NCI-H2081 treated with DMSO at 0.1 percent for 48 hours (cell line): ENCODE measurements around the gene FBXO2.

ENCODE experiments used
- DNase-seq: peaks from one replicate; lab custom pipeline; 2025; lab: John Stamatoyannopoulos, UW

FBXO2 gene

GRCh38 chr1:11682287-11682771 lies 28.1 kb upstream of the FBXO2 start:
- DNase-seq = no peak

DNA sequence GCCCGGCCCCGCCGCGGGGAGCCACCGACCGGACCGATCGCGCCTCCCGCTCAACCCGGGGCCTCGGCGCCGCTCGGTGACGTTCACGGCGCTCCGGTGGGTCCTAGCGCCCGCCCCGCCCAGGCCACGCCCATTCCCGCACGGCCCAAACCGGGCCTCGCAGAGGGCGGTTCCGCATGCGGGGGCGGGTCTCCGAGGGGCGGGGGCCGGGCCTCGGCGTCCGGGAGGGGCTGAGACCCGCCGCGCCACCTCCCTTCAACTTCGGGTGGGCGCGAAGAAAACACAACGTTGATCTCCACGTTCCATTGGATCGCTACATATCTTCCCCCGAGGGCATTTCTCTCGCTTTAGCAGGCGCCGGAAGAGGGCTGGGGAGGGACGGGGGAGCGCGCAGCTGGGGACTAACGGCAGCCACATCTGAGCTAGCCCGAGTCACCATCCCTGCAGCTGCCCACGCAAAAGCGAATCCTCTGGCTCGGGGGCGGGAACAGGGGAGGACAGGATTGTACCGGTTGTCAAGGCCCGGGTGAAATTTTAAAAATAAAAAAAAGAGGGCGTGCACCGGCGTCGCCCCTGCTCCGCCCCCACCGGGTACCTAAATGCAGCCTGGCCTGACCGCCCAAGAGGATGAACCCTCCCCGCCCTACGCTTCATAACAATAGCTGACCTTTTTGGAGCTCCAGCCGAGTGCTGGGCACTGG lies 27.0 kb upstream of the FBXO2 start, which contains the start of gene MAD2L2:
Gene MAD2L2 (minus strand): TSS at position 78 of the 701 bp plus-strand sequence. CDS start 547 bp downstream, outside the sequence.
- DNase-seq = peak; percentile 69

GRCh38 chr1:11680270-11681070 lies 26.2 kb upstream of the FBXO2 start:
- DNase-seq = no peak

DNA sequence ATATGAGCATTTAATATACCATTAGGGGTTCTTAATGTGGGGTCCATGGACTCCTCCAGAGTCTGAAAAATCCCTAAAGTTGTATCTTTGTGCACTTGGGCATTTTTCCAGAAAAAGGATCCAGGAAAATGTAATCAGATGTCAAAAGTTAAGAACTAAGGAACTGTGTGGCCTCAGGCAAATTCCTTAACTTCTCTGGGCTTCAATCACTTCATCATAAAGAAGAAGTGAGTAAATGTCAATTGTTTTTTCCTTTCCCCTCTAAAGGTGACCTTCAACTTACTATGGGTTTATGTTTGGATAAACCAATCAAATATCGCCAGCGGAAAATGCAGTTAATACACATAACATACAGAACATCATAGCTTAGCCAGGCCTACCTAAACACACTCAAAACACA lies 24.2 kb upstream of the FBXO2 start:
- no peak for DNase-seq

DNA sequence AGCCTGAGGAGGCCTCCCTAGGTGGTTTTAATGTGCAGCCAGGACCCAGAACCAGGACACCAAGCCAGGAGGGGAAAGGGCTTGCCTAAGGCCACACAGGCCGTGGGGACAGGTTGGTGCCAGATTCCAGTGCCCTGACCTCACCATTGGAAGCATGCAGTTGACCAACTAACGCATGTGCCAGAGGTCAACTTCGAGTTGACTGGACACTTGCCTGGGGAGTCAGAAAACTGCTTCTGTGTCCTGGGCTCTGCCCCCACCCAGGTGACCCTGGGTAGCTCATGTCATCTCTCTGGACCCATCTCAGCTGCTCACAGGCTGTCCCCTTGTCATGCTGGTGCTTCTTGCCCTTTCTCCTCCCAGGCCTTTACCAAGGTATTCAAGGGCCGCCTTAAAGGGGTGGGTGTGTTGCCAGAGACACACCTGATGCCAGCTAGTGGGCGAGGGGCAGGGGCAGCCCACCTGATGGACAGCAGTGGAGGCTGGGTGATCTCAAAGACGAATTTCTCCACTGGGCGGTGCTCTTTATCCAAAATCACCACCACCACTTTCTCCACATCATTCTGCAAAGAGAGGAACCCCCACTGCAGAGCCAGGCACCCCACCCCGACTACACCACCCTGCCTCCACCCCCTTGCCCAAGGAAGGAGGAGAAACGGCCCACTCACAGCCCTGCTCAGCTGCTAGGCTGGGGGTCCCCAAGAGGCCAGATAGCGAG lies 22.3 kb upstream of the FBXO2 start:
- DNase-seq = no peak

GRCh38 chr1:11675325-11675724 lies 21.1 kb upstream of the FBXO2 start:
- DNase-seq = no peak

DNA sequence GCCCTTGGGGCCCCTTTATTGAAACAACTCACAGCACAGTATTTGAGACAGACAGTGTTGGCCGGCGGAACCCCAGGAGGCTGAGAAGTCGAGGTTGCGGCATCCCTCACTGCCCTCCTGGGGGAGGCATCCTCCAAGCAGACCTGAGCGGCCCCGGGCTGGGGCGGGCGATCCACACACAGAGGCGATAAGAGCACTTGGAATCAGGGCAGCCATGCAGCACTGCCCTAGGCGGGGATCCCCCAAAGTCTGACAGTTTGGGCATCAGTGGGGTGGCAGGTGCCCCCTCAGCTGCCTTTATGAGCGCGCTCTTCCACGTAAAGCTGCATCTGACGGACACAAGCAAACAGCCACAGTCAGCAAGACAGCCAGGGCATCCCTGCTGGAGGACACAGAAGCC lies 20.3 kb upstream of the FBXO2 start:
- no peak for DNase-seq

DNA sequence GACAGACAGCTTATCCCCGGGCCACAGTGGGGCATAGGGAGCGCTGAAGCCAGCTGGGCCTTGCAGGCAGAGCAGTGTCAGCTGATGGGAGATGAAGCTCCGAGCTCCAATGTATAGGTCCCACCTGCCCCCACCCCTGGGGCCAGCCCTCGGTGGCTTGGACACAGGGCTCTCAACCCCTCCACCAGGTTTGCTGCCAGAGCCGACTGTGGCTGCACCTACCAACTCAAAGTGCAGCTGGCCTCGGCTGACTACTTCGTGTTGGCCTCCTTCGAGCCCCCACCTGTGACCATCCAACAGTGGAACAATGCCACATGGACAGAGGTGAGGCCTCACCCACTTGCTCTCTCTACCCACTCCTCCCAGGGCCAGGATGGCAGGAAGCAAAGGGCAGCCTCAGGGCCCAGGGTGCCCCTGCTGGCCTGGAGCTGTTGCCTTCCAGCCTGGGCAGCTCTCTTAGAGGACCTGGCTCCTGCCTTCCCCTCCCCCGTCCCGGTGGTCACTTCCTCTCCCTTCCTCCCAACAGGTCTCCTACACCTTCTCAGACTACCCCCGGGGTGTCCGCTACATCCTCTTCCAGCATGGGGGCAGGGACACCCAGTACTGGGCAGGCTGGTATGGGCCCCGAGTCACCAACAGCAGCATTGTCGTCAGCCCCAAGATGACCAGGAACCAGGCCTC lies 19.0 kb upstream of the FBXO2 start:
- DNase-seq = no peak

- no peak for DNase-seq
Measured at GRCh38 chr1:11671544-11672286, 17.5 kb upstream of the FBXO2 start.

DNA sequence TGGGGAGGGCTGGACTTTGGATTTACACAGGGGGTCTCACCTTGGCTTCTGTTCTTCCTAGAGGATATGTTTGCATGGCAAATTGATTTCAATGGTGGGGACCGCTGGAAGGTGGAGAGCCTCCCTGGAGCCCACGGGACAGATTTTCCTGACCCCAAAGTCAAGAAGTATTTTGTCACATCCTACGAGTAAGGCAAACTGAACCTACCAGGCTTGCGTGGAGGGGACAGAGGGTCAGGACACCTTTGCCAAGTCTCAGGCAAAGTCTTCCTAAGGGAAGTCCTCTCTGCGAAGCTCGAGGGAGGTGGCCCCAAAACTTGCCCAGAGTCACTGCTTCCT lies 16.9 kb upstream of the FBXO2 start:
- DNase-seq = no peak

DNA sequence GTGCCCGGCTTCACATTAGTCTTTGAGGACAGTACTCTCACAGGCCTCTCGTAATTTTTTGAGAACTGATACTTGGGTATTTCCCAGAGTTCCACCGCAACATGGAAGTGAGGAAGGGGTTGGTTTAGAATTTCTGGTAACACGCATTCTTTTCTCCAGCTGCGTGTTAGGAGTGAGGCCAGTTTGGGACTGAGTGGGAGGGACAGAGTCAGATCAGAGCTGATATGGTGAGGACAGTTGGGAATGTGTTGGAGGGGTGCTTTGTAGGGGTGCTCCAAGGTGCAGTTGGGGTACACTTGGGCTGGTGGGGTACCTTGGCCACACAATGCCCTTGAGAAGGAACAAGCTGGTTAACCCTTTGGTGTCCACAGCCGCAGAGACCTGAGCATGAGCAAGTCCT lies 16.5 kb upstream of the FBXO2 start:
- no peak for DNase-seq

GRCh38 chr1:11668516-11668915 lies 14.3 kb upstream of the FBXO2 start:
- no peak for DNase-seq

DNA sequence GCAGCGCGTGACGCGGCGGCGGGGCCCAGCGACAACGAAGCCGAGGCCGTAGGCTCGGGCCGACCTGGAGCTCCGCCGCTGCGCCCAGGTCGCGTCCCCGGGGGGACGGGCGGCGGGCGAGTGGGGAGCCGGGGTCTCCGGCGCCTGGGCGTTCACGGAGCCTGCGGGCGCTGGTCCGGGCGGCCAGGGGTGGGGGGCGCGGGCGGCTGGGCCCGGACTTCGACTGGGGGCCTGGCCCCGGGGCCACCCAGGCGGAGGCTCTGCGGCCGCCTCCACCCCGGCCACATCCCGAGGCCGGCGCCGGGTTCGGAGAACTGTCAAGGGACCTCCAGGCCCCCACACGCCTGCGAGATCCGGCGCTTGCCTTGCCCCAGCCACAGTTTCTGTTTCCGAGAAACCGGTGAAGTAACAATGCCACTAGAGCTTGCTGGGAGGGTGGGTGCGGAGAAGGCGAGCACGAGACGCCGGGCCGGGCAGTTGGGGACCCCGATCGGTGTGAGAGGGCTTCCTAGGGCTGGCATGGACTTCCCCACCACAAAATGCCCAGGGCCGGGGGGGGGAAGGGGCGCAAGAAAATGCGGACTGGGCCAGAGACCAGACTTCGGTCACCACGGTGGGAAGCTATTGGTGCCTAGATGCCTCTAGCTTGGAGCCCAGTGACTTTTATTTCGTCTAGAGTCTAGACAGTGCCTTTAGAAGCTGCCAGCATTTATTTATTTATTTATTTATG lies 10.3 kb upstream of the FBXO2 start:
- DNase-seq = no peak

DNA sequence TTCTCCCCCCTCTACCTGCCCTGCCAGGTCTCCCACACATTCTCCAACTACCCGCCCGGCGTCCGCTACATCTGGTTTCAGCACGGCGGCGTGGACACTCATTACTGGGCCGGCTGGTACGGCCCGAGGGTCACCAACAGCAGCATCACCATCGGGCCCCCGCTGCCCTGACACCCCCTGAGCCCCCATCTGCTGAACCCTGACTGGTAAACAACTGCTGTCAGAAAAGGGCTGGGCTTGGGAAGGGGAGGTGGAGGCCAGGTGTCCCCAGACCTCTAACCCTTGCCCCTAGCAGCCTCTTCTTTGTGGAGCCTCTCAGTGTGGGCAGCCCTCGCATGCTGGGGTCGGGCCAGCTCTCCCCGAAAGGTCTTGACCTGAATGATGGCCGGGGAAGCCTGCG lies 6.9 kb upstream of the FBXO2 start:
- DNase-seq = no peak

- DNase-seq = no peak
Measured at GRCh38 chr1:11659748-11660147, 5.5 kb upstream of the FBXO2 start.

GRCh38 chr1:11658542-11658941 lies 4.3 kb upstream of the FBXO2 start:
- DNase-seq = no peak

- no peak for DNase-seq
Measured at GRCh38 chr1:11657654-11658053, 3.4 kb upstream of the FBXO2 start.

- DNase-seq = no peak
Measured at GRCh38 chr1:11654939-11655808, 945 bp upstream of the FBXO2 start.

DNA sequence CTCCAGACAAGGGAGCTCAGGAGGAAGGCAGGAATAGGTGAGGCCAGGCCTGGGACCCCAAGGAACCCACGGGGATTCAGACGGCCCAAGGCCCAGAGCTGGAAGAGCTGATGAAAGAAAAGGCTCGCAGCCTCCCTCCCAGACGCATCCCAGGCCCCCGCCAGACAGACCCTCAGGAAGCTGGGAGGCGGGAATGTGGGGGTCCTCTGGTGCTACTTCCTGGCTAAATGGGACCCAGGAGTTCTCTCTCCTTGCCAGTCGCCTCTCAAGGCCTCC lies 430 bp downstream of the FBXO2 start:
- no peak for DNase-seq
